Chondrocyte (in vitro differentiated cells): ENCODE measurements around the gene SEMA6A. TPM values are rescaled to one million over a fixed set of nuclear protein-coding genes. Genes with fewer than 3 reads are reported as not detected.

Source experiments
- DNase-seq: peaks from one replicate; pipeline ENCODE4 v3.0.0; 2021; ENCODE audit warnings: mixed read lengths, low spot score
- H3K27ac Mint-ChIP-seq: one replicate; pipeline ENCODE4 v1.8.0; 2021; ENCODE audit warnings: mild to moderate bottlenecking, moderate library complexity, mixed read lengths; ENCODE audit not compliant: unreplicated experiment
- H3K27me3 Mint-ChIP-seq: 2 replicates; pipeline ENCODE4 v1.8.0; 2021; ENCODE audit warnings: low read depth, mixed read lengths
- H3K36me3 Mint-ChIP-seq: 2 replicates; pipeline ENCODE4 v1.8.0; 2021; ENCODE audit warnings: low read depth, mixed read lengths
- H3K4me1 Mint-ChIP-seq: 2 replicates; pipeline ENCODE4 v1.8.0; 2021; ENCODE audit warnings: low read depth, mild to moderate bottlenecking, mixed read lengths
- H3K4me3 Mint-ChIP-seq: one replicate; pipeline ENCODE4 v1.8.0; 2021; ENCODE audit warnings: mild to moderate bottlenecking, moderate library complexity, mixed read lengths; ENCODE audit not compliant: unreplicated experiment
- H3K9me3 Mint-ChIP-seq: 2 replicates; pipeline ENCODE4 v1.8.0; 2021; ENCODE audit warnings: low read depth, mixed read lengths
- CTCF ChIP-seq: fragments of 200-600 bp; sonication (generic); IDR thresholded peaks from 2 replicates; pipeline ENCODE4 v1.5.0; 2021; ENCODE audit warnings: antibody characterized with exemption, mild to moderate bottlenecking, moderate library complexity
- total RNA-seq: library from RNA; stranded (reverse); gene quantifications from 3 replicates; pipeline ENCODE4 v1.2.1, GENCODE V29; 2021

The SEMA6A gene
- total RNA-seq, 1 donor from 2014 or later = 3.9 TPM

DNA sequence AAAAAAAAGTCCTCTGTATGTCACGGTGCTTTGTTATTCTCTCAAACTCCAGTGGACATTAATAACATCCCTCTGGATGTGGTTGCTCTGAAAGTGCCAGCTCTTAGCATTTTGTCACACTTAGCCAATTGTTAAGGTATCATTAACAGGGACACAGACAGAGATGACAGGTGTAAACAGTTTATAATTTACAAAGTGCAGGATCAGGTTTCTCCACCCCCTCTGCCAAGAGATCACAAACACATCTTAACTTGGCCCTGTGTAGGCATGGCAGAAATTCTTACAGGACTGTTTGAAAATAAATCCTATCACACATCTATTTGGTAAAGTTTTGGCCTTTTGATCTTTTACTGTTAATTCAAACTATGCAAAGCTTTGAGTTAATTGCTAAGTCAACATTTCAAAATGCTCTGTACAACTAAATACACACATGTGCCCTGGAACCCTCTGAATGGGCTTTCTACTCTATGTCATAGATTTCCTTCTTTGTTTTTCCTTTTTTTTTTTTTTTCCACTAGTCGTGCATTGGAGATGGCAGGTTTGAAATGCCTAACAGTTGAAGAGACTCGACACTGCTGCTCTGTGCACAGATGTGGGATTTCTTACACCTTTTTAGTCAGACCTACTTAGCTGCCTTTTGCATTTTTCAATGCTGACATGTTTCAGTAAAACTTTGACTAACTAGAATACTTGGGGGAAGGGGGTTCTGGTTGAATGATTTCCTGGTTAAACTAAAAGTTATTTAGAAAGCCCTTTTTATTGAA is 41.7 kb downstream of the SEMA6A start:
- H3K27me3 Mint-ChIP-seq = no peaks in the 10 kb centered on the region
- H3K4me3 Mint-ChIP-seq = no peak overlapping the region
- no peak overlapping the region for H3K27ac Mint-ChIP-seq
- no peak for TF ChIP-seq CTCF
- no peaks in the 10 kb centered on the region for H3K36me3 Mint-ChIP-seq
- peaks cover 8% of the 10 kb centered on the region for H3K4me1 Mint-ChIP-seq
- no peaks in the 10 kb centered on the region for H3K9me3 Mint-ChIP-seq
- no peak for DNase-seq

DNA sequence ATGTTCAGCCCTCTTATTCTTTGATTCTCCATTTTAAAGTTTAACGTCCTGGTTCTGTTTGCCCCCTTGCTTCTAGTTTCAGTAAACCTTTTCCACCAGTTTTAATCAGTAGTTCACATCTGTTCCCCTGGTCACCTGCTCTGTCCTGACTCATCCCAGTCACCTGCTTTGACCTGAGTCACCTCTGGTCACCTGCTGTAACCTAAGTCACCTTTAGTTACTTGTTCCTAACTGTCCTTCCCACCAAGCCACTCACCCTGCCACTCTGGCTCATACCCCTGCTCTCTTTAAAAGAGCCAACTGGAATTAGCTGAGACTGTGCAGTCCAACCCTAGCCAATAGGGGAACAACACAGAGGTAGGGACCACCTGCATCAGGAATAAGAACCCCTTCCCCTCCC is 43.0 kb downstream of the SEMA6A start:
- H3K27me3 Mint-ChIP-seq = no peaks in the 10 kb centered on the region
- TF ChIP-seq CTCF = no peak
- H3K9me3 Mint-ChIP-seq = no peaks in the 10 kb centered on the region
- H3K4me3 Mint-ChIP-seq = no peak overlapping the region
- H3K4me1 Mint-ChIP-seq = peaks cover 8% of the 10 kb centered on the region
- no peaks in the 10 kb centered on the region for H3K36me3 Mint-ChIP-seq
- no peak for DNase-seq
- no peak overlapping the region for H3K27ac Mint-ChIP-seq

DNA sequence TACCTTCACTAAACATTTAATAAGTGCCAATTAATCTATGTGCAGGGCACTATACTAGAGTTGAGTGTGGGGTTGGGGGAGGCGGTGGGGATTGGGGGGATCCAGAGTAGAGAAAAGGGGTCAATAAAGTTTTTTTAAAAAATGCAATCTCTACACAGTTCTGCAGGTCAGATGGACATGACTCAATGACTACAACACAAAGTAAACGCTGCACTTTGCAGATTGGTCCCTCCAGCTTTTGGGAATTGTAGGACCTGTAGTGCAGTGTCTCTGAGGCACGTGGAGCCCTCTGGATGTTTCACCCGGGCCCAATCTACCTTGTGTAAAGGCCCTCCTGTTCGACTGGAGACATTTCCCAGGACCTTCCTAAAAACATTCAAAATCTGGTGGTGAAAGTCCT is 43.5 kb downstream of the SEMA6A start:
- Mint-ChIP-seq H3K9me3 (no peaks in the 10 kb centered on the region), H3K4me3 (no peak overlapping the region), H3K27ac (no peak overlapping the region), H3K4me1 (peaks cover 8% of the 10 kb centered on the region), H3K36me3 (no peaks in the 10 kb centered on the region), H3K27me3 (no peaks in the 10 kb centered on the region)
- TF ChIP-seq CTCF = no peak
- DNase-seq = no peak

- peaks cover 8% of the 10 kb centered on the region for H3K4me1 Mint-ChIP-seq
- no peak for DNase-seq
- H3K27ac Mint-ChIP-seq = no peak overlapping the region
- no peak for TF ChIP-seq CTCF
- no peaks in the 10 kb centered on the region for H3K9me3 Mint-ChIP-seq
- H3K36me3 Mint-ChIP-seq = no peaks in the 10 kb centered on the region
- no peaks in the 10 kb centered on the region for H3K27me3 Mint-ChIP-seq
- no peak overlapping the region for H3K4me3 Mint-ChIP-seq
These were observed 44.3 kb downstream of the SEMA6A start for GRCh38 chr5:116530276-116530675.

GRCh38 chr5:116529615-116530014 is 45.0 kb downstream of the SEMA6A start:
- peaks cover 8% of the 10 kb centered on the region for H3K4me1 Mint-ChIP-seq
- TF ChIP-seq CTCF = no peak
- H3K27ac Mint-ChIP-seq = no peak overlapping the region
- no peak overlapping the region for H3K4me3 Mint-ChIP-seq
- no peaks in the 10 kb centered on the region for H3K27me3 Mint-ChIP-seq
- no peaks in the 10 kb centered on the region for H3K9me3 Mint-ChIP-seq
- DNase-seq = no peak
- H3K36me3 Mint-ChIP-seq = no peaks in the 10 kb centered on the region
